NCI-H748 (cell line): ENCODE measurements around the gene H2BK1.

ENCODE experiments used
- DNase-seq: peaks from one replicate; lab custom pipeline; 2025; ENCODE audit not compliant: unreplicated experiment; lab: John Stamatoyannopoulos, UW

H2BK1 gene

DNA sequence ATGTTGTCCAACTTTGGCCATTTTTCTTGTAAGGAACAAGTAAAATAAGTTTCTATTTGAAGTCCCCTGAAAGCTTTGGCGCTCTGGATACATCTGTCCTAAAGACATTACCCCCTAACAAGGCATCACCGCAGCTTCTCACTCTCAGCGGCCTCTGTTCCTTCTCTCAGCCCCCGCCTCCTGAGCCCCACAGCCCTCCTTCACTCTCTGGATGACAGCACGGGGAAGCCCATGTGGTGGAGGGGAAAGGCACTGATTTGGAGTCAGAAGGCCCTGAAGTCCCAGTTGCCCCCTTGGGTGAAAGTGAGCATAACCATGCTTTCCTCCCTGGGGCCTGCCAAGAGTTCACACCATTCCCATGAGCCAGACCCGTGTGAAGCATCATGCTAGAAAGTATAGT is 4.6 kb downstream of the H2BK1 start:
- no peak for DNase-seq

DNA sequence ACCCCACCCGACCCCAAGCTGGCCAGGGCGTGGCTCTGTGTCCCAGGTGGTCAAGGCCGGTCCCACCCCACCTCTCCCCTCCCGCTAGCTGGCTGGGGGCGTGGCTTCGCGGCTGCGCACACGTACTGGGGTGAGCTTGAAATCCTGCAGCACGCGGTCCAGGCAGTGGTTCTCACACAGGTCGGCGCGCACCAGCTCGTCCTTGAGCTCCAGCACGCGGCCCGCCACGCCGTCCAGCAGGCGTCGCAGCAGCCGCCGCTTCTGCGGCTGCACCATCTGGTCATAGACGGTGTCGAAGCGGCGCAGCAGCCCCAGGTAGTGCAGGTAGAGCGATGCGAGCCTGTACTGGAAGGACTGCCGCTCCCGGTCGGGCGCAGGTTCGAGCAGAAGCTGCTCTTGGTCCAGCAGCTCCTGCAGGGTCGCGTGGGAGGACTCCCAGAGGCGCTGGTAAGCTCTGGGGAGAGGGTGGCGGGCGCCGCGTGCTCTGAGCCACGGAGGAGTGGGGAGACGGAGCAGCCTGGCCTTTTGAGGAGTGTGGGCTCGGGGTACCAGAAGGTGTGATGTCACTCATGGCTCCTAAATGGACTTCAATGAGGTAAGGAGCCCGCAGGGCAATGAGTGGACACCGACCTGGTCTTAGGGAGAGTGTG is 5.8 kb downstream of the H2BK1 start:
- no peak for DNase-seq

DNA sequence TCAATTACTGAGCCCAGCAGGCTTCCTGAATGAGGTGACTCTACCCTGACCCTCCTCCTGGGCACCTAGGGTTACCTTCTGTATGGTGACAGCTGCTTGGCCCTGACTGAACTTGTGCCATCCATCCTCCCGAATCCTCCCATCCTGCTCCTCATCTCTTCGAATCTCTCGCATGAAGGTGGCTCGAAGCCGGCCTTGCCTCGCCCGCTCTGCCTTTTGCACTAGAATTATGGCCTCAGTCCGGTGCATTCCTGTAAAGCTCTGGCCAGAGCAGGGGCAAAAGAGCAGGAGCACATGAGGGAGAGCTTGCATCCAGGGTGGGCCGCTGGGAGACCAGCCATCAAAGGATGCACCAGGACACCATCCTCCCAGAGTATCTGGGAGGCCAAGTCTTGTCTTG is 7.5 kb downstream of the H2BK1 start:
- DNase-seq, result no peak

DNA sequence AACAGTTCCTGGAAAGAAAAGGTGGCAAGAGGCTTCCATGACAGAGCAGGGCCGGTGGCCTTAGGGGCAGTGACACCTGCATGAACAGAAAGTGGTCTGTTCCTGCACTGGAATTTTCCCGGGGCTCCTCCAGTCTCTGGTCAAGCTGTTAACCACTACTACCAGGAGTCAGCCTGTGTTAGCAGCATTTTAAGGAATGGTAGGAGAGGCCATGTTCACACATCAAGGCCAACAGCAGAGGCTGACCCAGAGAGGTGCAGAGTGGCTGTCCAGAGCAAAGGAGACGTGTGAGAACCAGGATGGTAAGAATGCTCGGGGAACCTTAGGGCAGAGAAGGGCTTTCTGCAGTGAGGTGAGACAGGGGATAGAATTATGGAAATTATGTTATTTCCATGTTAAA is 8.5 kb downstream of the H2BK1 start:
- no peak for DNase-seq

DNA sequence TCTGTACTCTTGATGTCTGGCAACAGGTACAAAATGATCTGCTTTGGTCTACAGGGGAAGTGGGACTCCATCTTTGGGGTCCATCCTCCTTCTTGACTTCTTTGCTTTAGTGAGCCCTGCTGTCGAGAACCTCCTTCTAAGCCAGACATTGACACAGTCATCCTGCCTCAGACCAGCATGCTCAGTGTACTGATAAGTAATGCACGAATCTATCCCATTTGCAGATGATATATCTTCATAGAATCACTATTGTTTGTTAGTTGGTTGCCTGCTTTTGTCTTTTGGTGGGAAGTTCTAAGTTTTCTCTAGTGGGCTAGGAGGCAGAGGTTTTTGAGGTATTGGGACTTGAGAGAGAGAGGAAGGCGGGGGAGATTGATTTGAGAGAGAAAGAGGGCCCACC is 8.9 kb downstream of the H2BK1 start:
- DNase-seq, result no peak

DNA sequence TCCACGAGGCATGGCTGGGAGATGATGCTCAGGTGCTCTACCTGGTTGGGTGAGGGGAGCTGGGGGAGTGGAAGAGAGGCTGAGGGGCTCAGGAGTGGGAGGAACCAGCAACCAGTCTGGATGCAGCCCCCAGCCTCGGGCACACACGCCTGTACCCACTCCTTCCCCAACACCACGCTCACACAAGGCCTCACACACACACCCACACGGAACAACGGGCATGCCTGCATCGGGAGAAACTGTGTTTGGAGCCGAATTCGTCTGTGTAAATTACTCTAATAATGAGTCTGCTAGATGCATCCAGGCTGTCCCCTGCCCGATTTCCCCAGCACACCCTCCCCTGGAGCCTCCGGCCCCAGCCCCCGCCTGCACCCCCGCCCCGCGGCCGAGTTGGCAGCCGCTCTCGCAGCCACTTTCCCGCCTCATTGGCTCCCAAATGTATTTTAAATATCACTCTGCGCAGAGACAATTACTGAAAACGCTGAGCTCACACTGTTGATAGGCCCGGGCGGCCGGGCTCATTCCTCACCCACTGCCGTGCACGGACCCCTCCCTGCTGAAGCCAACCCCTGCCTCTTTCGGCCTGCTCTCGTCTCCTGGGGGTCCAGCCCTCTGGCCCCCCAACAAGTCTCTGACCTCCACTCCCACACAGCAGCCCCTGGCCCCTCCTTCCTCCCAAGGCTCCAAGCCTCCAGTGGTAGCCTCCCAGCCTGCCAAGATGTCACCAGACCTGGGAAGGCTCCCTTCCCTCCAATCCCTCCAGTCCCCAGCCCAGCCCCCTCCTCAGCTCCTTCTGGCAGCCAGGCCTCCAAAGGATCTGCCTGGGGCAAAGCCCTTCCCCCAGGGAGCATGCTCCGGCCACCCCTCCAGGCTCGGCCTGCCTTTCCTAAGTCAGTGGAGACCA is 11.1 kb downstream of the H2BK1 start:
- DNase-seq, result peak; percentile 12

DNA sequence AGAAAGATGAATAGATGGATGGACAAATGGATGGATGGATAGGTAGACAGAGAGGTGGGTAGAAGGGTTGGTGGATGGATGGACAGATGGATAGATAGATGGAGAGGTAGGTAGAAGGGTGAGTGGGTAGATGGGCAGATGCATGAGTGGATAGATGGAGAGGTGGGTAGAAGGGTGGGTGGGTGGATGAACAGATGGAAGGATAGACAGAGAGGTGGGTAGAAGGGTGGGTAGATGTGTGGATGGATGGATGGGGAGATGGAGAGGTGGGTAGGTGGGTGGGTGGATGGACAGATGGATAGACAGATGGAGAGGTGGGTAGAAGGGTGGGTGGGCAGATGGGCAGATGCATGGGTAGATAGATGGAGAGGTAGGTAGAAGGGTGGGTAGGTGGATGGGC is 12.4 kb downstream of the H2BK1 start:
- no peak for DNase-seq

DNA sequence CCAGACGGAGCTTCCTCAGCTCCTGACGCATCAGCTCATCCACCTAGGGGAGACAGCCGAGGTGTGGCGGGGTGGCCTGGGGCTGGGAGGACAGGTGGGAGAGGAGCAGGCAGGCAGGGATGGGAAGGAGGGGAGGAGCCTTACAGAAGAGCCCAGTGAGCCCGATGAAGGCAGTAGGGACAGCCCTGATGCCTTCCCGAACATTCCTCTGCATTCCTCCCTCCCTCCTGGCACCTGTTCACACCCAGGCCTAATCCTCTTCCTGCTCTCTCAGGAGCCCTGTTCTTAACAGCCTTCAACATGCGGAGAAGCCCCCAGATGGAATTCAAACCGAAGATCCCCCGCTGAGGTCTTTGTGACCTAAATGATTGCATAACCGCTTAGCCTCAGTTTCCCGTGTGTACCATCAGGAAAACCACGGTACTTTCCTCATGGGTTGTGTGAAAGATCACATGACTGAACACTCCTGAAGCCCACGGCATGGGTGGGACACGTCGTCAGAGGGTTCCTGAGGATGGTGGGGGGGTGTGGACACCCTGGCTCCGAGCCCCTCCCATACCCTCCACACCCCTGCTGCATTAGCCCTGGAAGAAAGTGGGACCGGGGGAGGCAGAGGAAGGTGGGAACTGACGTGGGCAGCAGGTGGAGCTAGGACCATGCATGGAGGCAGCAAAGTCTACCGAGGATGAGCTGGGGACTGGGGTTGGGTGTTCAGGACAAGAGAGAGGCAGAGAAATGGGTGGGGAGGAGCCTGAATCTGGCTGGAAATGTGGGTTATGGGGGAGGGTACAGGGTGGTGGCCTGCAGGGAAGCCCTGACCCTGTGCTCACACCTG is 14.5 kb downstream of the H2BK1 start:
- no peak for DNase-seq

DNA sequence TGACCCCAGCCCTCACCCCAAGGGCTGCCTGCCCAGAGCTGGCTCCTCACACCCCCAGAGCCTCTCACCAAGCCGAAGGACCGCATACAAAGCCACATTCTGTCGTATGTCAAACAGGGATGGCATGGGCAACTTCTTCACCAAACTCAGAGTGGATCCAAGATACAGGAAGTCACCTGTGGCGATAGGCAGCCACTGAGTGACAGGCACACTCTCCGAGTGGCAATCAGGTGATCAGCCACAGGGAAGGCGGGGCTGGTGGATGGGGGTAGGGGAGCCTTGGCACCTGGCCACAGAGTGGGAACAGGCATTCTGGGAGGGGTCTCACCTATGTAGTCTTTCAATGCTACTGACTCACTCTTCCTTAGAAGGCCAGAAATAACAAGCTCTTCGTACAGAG is 16.1 kb downstream of the H2BK1 start:
- DNase-seq, result no peak

DNA sequence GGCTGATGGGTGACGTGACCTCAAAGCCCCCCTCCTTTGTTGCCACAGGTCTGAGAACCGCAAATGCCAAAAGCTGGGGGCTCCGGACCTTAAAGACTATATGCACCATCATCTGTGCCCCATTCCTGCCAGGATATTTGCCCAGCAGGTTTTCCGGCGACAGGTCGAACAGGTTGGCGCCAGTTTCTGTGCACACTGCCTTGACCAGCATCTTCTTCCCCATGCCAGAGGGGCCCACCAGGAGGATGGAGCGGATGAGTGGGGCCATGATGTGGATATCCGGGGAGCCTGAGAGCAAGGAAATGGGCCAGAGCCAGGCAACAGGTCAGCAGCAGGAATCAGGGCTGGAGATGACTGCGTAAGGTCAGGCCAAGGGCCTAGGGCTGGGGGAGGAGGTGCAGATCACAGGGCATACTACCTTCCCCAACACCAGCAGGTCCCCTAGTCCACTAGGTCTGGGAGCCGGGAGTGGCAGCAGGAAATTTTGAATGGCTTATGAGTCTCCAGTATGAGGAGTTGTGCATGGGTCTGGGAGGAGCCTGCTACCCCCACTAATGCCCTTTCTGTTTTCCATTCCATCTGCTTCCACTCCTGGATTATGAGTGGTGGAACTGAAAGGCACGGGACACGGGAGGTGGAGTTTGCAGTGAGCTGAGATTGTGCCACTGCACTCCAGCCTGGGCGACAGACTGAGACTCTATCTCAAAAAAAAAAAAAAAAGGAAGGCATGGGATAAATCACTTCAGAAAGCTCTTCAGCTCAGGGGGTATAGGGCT is 16.9 kb downstream of the H2BK1 start:
- no peak for DNase-seq

DNA sequence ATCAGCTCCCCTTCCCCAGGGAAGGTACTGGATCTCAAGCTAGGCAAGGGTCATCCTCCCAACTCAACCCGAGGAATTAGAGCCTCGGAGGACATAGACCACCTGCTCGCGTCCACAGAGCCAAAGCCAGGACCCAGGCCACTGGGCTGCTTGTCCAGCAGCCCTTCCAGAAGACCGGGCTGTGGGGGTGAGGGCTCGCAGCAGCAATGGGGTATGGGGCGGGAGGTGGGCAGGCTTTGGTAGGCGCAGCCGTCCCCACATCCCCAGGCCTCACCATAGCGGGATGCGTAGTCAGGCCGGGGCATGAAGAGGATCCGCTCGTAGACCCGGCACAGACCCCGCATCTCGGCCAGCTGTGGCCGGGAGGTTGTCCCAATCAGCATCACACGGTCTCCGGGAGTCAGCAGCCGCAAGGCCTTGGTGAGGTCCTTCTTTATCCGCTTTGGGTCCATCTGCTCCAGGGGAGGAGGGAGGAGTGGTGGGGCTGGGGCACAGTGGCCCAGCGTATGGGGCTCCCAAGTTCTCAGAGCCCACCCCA is 18.2 kb downstream of the H2BK1 start:
- no peak for DNase-seq

DNA sequence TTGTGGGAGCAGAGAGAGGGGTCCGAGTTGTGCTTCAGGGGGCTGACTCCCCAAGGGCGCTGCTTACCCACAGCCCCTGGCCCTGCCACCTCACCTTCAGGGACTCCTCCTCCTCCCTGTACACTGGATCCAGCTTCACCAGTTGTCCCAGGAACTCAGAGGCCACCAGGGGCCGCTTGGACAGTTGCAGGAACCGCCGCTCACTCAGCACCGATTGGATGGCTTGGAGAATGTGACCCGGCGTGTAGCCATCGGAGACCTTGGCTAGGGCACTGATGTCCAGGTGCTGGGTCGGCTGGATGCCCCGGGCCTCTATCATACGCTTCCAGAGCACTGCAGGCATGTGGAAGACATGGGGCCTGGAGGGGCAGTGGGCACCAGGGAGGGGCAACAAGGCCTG is 18.7 kb downstream of the H2BK1 start:
- no peak for DNase-seq

DNA sequence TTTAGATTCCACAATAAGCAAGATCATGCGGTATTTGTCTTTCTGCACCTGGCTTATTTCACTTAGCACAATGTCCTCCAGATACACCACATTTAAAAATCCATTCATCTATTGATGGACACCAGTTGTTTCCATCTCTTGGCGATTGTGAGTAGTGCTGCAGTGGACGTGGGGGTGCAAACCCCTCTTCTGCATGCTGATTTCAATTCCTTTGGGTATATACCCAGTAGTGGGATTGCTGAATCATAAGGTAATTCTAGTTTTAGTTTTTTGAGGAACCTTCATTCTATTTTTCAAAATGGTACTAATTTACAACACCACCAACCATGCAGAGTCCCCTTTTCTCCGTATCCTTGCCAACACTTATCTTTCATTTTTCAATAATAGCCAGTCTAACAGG is 21.2 kb downstream of the H2BK1 start:
- no peak for DNase-seq

DNA sequence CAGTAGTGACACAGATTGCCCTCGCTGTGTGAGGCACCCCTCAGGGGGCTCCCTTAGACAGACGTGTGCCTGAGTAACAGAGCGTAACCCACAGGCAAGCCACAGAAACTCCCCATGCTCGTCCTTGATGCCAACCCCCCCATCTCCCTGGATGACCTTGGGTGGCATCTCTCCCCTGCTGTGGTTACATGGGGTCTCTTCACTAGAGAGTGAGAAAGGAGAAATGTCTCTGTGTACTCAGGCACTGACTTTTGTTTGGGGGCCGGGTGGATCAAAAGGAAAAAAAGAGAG is 22.1 kb downstream of the H2BK1 start:
- no peak for DNase-seq

DNA sequence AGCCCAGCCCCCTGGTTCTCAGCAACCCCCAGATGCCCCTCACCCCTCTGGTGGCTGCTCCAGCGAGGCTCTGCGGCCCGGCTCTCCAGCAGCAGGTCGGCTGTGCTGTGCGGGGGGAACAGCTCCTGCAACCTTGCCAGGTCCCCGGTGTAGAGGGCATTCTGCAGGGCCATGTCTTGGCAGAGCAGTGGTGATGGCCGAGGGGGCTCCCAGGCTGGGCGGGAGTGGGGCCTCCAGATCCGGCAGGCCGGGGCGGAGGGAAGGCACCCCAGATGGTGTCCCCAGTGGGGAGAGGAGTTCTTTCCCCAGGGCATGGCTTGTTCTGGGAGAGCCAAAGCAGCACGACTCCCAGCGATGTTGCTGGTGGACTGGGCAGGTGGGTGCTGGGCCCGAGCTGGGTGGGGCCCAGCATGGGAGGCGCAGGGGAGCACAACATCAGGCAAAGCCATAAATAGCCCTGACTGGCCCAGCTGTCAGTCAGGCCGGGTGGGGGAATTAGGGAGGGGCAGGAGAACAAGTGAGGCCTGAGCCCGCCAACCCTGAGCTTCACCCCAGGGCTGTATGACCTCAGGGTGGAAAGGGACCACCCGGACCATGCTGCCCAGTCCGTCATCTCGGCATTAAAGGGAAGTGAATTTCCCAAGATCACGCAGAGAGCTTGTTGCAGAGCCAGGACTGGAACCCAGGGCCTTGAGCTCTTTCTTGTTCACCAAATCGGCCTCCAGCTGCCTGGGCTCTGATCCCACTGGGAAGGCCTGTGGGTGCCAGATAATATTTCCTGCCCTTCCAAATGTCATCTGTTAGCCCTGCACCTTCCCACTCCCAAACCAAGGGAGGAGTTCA is 22.7 kb downstream of the H2BK1 start:
- no peak for DNase-seq

DNA sequence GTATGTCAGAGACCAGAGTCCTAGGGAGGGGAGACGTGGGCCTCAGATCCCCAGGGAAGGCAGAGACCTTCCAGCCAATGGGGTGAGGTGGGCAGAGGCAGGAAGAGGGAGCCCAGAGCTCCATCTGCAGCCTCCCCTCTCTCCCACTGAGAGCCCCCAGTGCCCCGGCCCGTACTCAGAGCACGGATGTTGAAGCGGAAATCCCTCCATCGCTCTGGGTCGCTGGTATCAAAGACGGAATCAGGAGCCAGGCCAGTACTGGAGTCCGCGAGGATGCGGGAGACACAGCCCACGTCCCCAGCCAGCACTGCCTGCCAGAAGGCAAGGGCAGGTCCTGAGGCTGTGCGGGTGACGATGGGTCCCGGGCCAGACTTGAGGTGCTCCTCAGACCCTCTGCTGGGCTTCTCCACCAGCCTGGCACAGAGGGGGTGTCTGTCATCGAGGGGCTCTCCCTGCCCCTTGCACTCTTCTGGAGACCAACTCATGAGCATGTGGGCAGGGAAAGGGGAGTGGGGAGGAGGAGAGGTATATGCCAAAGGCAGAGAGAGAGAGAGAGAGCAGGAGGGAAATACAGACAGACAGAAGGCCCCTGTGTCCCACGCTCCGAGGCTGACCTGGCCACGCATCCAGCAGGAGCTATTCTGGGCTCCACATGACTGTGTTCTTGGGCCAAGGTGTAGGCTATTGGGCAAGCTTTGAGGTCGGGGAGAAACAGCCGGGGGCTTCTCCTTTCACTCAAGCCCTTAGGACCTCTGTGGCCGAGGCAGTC is 23.5 kb downstream of the H2BK1 start, which contains the start of gene ASB10:
ASB10 (minus strand) TSS at position 611 of the 769 bp plus-strand sequence; CDS start at position 491, 120 bp downstream.
- no peak for DNase-seq

DNA sequence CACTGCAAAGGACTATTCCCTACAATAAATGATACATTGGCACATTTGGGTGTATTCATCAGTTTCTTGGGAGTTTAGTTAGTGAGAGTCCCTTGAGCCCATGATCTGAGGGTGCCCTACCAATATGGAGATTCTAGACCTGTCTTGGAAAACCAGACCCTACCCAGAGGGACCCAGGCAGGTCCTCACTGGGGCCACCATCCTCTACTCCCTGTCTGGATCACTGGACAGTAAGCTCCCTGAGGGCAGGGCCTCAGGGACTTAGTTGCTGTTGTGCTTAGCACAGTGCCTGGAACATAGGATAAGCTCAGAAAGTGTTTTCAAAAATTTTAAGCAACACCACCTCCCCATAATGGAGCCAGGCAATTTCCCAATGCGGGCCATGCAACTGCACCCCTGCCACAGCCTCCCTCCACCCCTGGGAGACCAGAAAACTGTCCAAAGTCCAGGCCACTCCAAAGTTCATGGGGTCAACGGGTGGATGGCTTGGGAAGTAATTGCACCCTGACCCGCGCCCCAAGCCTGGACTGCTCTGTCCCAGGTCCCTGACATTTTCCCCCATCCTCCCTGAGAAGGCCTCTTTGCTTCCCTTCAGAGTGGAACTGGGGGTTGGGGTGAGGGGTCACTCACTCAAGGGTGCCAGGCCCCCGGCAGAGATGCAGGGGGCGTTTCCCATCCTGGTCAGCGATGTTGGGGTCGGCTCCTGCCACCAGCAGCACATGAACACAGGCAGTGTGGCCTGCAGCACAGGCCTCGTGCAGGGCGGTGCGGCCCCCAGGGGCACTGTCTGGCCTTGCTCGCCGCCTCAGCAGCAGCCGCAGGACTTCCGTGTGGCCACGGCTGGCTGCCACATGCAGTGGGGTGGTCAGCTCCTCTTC is 24.3 kb downstream of the H2BK1 start:
- no peak for DNase-seq

DNA sequence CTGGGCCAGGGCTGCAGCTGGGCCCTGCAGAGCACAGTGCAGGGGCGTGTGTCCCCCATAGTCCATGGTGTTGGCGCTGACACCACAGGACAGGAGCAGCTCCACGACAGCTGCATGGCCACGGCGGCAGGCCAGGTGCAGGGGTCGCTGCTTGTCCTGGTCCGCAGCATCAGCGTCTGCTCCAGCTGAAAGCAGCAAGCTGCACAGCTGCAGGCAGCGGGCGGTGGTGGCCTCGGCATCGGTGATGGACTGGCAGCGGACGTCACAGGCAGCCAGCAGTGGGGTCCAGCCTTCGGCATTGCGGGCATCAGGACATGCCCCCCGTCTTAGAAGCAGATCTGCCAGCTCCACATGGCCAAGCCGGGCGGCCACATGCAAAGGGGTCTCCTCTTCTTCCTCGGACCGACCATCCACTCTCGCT is 29.3 kb downstream of the H2BK1 start:
- DNase-seq, result no peak
